IMR-90 (cell line): ENCODE measurements around the gene DPY19L1.

Source experiments
- CEBPB ChIP-seq: IDR thresholded peaks from 2 replicates; pipeline ENCODE4 v1.6.1; 2012; ENCODE audit warnings: low read depth, low read length, improper control_type of control experiment
- CHD1 ChIP-seq: IDR thresholded peaks from 2 replicates; pipeline ENCODE4 v1.6.1; 2012; ENCODE audit warnings: low read depth, low read length, improper control_type of control experiment
- FOS ChIP-seq: fragments of 150-350 bp; IDR thresholded peaks from 2 replicates; pipeline ENCODE4 v1.6.1; 2016; ENCODE audit warnings: low read depth, low read length
- NFE2L2 ChIP-seq: fragments of 150-350 bp; IDR thresholded peaks from 2 replicates; pipeline ENCODE4 v1.6.1; 2016; ENCODE audit warnings: low read depth, mild to moderate bottlenecking, low read length
- POLR2A ChIP-seq: IDR thresholded peaks from 2 replicates; pipeline ENCODE4 v1.6.1; 2012; ENCODE audit warnings: mild to moderate bottlenecking, low read depth, low read length
- TF ChIP-seq, protein P1 (sequence below): conservative IDR thresholded peaks from 2 replicates; pipeline ENCODE4 v1.5.1; 2012; ENCODE audit warnings: mild to moderate bottlenecking, low read depth, low read length, improper control_type of control experiment
- TF ChIP-seq, protein P2 (sequence below): fragments of 150-350 bp; IDR thresholded peaks from 2 replicates; pipeline ENCODE4 v1.6.1; 2017; ENCODE audit warnings: mild to moderate bottlenecking, antibody characterized with exemption, low read length, low read depth

DNA sequence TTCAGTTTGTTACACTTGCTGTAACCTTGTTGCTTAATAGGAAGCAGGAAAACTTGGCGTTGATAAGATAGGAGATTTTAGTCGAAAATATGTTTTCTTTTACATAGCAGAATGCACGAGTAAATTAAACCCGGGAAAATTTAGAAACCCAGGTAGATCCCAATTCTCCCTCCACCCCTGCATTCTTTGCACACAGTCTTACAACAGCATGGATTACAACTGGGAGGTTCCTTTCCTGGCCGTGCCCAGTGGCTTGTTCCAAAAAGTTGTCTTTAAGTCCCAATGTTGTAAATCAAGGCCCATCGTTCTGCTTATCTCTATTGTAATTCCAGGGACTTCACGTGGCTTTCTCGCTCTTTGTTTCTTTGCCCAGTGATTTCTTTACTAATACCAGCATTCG, 1.1 kb upstream of the DPY19L1 start:
- TF ChIP-seq, protein P1, sequence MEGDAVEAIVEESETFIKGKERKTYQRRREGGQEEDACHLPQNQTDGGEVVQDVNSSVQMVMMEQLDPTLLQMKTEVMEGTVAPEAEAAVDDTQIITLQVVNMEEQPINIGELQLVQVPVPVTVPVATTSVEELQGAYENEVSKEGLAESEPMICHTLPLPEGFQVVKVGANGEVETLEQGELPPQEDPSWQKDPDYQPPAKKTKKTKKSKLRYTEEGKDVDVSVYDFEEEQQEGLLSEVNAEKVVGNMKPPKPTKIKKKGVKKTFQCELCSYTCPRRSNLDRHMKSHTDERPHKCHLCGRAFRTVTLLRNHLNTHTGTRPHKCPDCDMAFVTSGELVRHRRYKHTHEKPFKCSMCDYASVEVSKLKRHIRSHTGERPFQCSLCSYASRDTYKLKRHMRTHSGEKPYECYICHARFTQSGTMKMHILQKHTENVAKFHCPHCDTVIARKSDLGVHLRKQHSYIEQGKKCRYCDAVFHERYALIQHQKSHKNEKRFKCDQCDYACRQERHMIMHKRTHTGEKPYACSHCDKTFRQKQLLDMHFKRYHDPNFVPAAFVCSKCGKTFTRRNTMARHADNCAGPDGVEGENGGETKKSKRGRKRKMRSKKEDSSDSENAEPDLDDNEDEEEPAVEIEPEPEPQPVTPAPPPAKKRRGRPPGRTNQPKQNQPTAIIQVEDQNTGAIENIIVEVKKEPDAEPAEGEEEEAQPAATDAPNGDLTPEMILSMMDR = no peak
- TF ChIP-seq POLR2A = no peak
- no peak for TF ChIP-seq FOS
- TF ChIP-seq, protein P2, sequence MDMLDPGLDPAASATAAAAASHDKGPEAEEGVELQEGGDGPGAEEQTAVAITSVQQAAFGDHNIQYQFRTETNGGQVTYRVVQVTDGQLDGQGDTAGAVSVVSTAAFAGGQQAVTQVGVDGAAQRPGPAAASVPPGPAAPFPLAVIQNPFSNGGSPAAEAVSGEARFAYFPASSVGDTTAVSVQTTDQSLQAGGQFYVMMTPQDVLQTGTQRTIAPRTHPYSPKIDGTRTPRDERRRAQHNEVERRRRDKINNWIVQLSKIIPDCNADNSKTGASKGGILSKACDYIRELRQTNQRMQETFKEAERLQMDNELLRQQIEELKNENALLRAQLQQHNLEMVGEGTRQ = no peak
- no peak for TF ChIP-seq CEBPB
- TF ChIP-seq NFE2L2 = no peak
- no peak for TF ChIP-seq CHD1
